Uterus (tissue), 2 donors: ENCODE measurements around the gene CD160.

Experiments used
- POLR2A ChIP-seq, 2 donors: fragments of 450-650 bp; IDR thresholded peaks; one replicate each; pipeline ENCODE4 v1.6.1; 2016; ENCODE audit warnings: antibody characterized with exemption in 2 of 2, mild to moderate bottlenecking in 1 of 2, moderate library complexity in 1 of 2
- TF ChIP-seq, protein P1 (sequence below), 4 experiments: fragments of 200-600 bp in 2 of 4; fragments of 450-650 bp in 2 of 4; sonication (generic) in 2 of 4; IDR thresholded peaks; one replicate each; pipeline ENCODE4 v1.5.1; 2016 to 2019; ENCODE audit warnings: antibody characterized with exemption in 4 of 4, mild to moderate bottlenecking in 2 of 4, moderate library complexity in 1 of 4

DNA sequence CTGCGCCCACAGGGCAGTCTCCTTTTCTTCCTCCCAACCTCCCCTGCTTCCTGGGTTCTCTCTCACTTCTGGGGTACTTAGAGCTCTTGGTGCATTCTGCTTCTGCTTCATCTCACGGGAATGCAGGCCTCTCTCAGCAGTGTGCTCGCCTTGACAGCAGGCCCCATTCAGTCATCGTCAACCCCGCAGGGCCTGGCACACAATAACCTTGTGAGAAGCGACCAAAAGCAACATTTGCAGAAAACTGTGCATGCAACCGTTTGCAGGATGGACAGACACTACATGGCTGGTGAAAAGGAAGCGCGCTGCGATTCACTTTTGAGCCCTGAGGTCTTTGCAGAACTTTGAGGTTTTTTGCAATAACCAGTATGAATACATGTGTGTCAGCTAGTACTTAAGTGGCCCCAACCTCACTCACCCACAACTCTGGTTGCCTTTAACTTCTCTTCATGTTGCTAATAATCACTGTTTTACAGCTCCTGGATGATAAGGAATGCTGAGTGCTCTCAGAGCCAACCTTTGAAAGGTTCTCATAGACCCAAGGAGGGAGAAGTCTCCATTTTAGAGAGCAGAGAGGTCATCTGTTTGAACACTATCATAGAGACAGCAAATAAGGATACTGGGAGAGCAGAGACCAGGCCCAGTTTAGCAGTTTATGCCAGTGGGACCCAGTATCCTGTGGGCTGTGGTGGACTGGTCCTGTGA is 2.5 kb upstream of the CD160 start:
- TF ChIP-seq POLR2A (IDR thresholded peaks at IDR 0.05), result no peak
- TF ChIP-seq, protein P1, sequence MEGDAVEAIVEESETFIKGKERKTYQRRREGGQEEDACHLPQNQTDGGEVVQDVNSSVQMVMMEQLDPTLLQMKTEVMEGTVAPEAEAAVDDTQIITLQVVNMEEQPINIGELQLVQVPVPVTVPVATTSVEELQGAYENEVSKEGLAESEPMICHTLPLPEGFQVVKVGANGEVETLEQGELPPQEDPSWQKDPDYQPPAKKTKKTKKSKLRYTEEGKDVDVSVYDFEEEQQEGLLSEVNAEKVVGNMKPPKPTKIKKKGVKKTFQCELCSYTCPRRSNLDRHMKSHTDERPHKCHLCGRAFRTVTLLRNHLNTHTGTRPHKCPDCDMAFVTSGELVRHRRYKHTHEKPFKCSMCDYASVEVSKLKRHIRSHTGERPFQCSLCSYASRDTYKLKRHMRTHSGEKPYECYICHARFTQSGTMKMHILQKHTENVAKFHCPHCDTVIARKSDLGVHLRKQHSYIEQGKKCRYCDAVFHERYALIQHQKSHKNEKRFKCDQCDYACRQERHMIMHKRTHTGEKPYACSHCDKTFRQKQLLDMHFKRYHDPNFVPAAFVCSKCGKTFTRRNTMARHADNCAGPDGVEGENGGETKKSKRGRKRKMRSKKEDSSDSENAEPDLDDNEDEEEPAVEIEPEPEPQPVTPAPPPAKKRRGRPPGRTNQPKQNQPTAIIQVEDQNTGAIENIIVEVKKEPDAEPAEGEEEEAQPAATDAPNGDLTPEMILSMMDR (IDR thresholded peaks at IDR 0.05), result no peak
